Measurements from ENCODE around the gene NIM1K. TPM values are rescaled to one million over a fixed set of nuclear protein-coding genes. Genes with fewer than 3 reads are reported as not detected.
A peak's percentile ranks its signal among the peaks of the same experiment; 100 is the strongest.

Gene NIM1K
- total and polyA plus RNA-seq, 2 donors (not counting 3 experiments of a cell fraction or from before 2014, with no cell fraction given): 0.04 to 0.49 TPM

GRCh38 chr5:43190755-43191603 lies 1.0 kb upstream of the NIM1K start:
- H3K4me2 ChIP-seq (ENCODE audit: insufficient read depth, low read length): no peak overlapping the region

More at GRCh38 chr5:43190755-43191603, 1.0 kb upstream of the NIM1K start:
- CTCF ChIA-PET: interaction anchor here (0.9 to 1.1 kb wide), 2 partner anchors 11 to 278 kb away, joined by 3 read pairs; no protein-coding TSS in a partner anchor
- TF ChIP-seq MAX (IDR thresholded peaks at IDR 0.05; ENCODE audit: insufficient read depth, insufficient read length): no peak
- TF ChIP-seq MYC (IDR thresholded peaks at IDR 0.05; ENCODE audit: low read depth, low read length): no peak
- no peak for TF ChIP-seq EZH2 (IDR thresholded peaks at IDR 0.05; ENCODE audit: borderline replicate concordance, low read depth, low read length, severe bottlenecking)
- TF ChIP-seq POLR2A (IDR thresholded peaks at IDR 0.05; ENCODE audit: low read depth, low read length): no peak
- no peak for TF ChIP-seq JUN (IDR thresholded peaks at IDR 0.05; ENCODE audit: borderline replicate concordance, insufficient read depth, insufficient read length, low read depth)
- no peak for TF ChIP-seq CTCF (IDR thresholded peaks at IDR 0.05; ENCODE audit: extremely low read depth in 1 of 2, insufficient read depth in 1 of 2, low read depth in 1 of 2, low read length in 2 of 2)
- TF ChIP-seq GATA2 (IDR thresholded peaks at IDR 0.05; ENCODE audit: insufficient read depth, insufficient read length, low read depth, low read length): no peak
- no peak for TF ChIP-seq FOS (IDR thresholded peaks at IDR 0.05; ENCODE audit: borderline replicate concordance, insufficient read depth, low read length)
- POLR2A ChIA-PET: interaction anchor here (0.7 kb wide), 1 partner anchor 202 kb away, joined by 5 read pairs; no protein-coding TSS in a partner anchor
- DNase-seq (ENCODE audit: low read depth, low spot score) (peak; percentile 39), FAIRE-seq (peak; percentile 76)
- Histone ChIP-seq H3K4me1 (ENCODE audit: control insufficient read depth, extremely low read depth, insufficient read depth, low read length) (peaks cover 4% of the 10 kb centered on the region), H2AFZ (ENCODE audit: low read depth, low read length) (no peak overlapping the region), H4K20me1 (replicated peaks; ENCODE audit: control insufficient read depth, extremely low read depth, insufficient read depth, low read length) (no peaks in the 10 kb centered on the region), H3K79me2 (ENCODE audit: control insufficient read depth, insufficient read depth, low read length) (no peaks in the 10 kb centered on the region), H3K27me3 (ENCODE audit: control insufficient read depth in 2 of 2, insufficient read depth in 2 of 2, low read length in 2 of 2) (peaks cover 11 to 35% of the 10 kb centered on the region in 2 experiments), H3K9me1 (replicated peaks; ENCODE audit: control insufficient read depth, extremely low read depth, insufficient read depth, low read length) (no peaks in the 10 kb centered on the region), H3K4me3 (replicated peaks in 1 of 3; ENCODE audit: insufficient read depth in 1 of 3, low read depth in 1 of 3, low read length in 3 of 3) (no peak overlapping the region), H3K36me3 (ENCODE audit: control insufficient read depth in 2 of 2, extremely low read depth in 1 of 2, insufficient read depth in 2 of 2, low read length in 2 of 2) (no peaks in the 10 kb centered on the region), H3K27ac (ENCODE audit: insufficient read depth, low read depth, low read length) (no peak overlapping the region), H3K9me3 (replicated peaks; ENCODE audit: control insufficient read depth, insufficient read depth, low read length) (no peaks in the 10 kb centered on the region), H3K9ac (replicated peaks; ENCODE audit: extremely low read depth, insufficient read depth, low read length) (no peak overlapping the region)
- intact Hi-C loops (cut with micrococcal nuclease) (no loop called here), dilution Hi-C loops (cut with MboI; ENCODE audit: extremely low pct_ligation_motif_present, low sequenced_read_pairs) (no loop called here)
- no TSS peak for BruUV-seq (replicated peaks)
